Effector CD4-positive, alpha-beta T cell (primary cell): ENCODE results near the gene ARHGAP42.

Experiments
- DNase-seq: peaks from one replicate; pipeline ENCODE4 v3.0.0-alpha.2; 2020

The ARHGAP42 gene

GRCh38 chr11:100805506-100806199 is 118.6 kb downstream of the ARHGAP42 start:
- DNase-seq: no peak

GRCh38 chr11:100806296-100806695 is 119.2 kb downstream of the ARHGAP42 start:
- no peak for DNase-seq

GRCh38 chr11:100808904-100809491 is 121.9 kb downstream of the ARHGAP42 start:
- DNase-seq: no peak

GRCh38 chr11:100810146-100810545 is 123.1 kb downstream of the ARHGAP42 start:
- no peak for DNase-seq

GRCh38 chr11:100810666-100811065 is 123.6 kb downstream of the ARHGAP42 start:
- DNase-seq: no peak

- DNase-seq: no peak
Observed at GRCh38 chr11:100812517-100812916, 125.4 kb downstream of the ARHGAP42 start.

GRCh38 chr11:100815787-100816330 is 128.8 kb downstream of the ARHGAP42 start:
- DNase-seq: no peak

GRCh38 chr11:100816823-100817222 is 129.7 kb downstream of the ARHGAP42 start:
- no peak for DNase-seq

GRCh38 chr11:100817620-100818019 is 130.5 kb downstream of the ARHGAP42 start:
- no peak for DNase-seq

- DNase-seq: no peak
Observed at GRCh38 chr11:100820621-100821020, 133.5 kb downstream of the ARHGAP42 start.

- no peak for DNase-seq
Observed at GRCh38 chr11:100821198-100821597, 134.1 kb downstream of the ARHGAP42 start.

- DNase-seq: no peak
Observed at GRCh38 chr11:100823360-100823759, 136.3 kb downstream of the ARHGAP42 start.

GRCh38 chr11:100824041-100824809 is 137.1 kb downstream of the ARHGAP42 start:
- DNase-seq: no peak

GRCh38 chr11:100825626-100826025 is 138.5 kb downstream of the ARHGAP42 start:
- DNase-seq: no peak

- no peak for DNase-seq
Observed at GRCh38 chr11:100827934-100828661, 141.0 kb downstream of the ARHGAP42 start.

GRCh38 chr11:100830274-100830673 is 143.2 kb downstream of the ARHGAP42 start:
- no peak for DNase-seq

- no peak for DNase-seq
Observed at GRCh38 chr11:100830978-100831732, 144.1 kb downstream of the ARHGAP42 start.

GRCh38 chr11:100831929-100832494 is 144.9 kb downstream of the ARHGAP42 start:
- no peak for DNase-seq

GRCh38 chr11:100832829-100833228 is 145.7 kb downstream of the ARHGAP42 start:
- no peak for DNase-seq

- no peak for DNase-seq
Observed at GRCh38 chr11:100833276-100833675, 146.2 kb downstream of the ARHGAP42 start.

GRCh38 chr11:100835854-100836253 is 148.8 kb downstream of the ARHGAP42 start:
- no peak for DNase-seq

GRCh38 chr11:100837311-100837710 is 150.2 kb downstream of the ARHGAP42 start:
- no peak for DNase-seq
